ENCODE results near the gene ZBTB2.

- TF ChIP-seq CTCF (conservative IDR thresholded peaks at IDR 0.05; ENCODE audit: low read depth, low read length): no peak
- TF ChIP-seq RFX5 (IDR thresholded peaks at IDR 0.05; ENCODE audit: low read depth, low read length): no peak
- no peak for TF ChIP-seq USF2 (IDR thresholded peaks at IDR 0.05; ENCODE audit: low read depth, low read length)
- TF ChIP-seq RCOR1 (IDR thresholded peaks at IDR 0.05; ENCODE audit: insufficient replicate concordance, low read length): no peak
- TF ChIP-seq RAD21 (IDR thresholded peaks at IDR 0.05; ENCODE audit: low read length): no peak
These were observed 14.3 kb downstream of the ZBTB2 start for GRCh38 chr6:151377095-151377494.

All from IMR-90 (cell line).